Measurements from ENCODE around the gene GJA1. TPM values are rescaled to one million over a fixed set of nuclear protein-coding genes. Genes with fewer than 3 reads are reported as not detected.

GJA1 gene
- total RNA-seq, 2 experiments from 2014 or later = 0.09 TPM; not detected in 1

DNA sequence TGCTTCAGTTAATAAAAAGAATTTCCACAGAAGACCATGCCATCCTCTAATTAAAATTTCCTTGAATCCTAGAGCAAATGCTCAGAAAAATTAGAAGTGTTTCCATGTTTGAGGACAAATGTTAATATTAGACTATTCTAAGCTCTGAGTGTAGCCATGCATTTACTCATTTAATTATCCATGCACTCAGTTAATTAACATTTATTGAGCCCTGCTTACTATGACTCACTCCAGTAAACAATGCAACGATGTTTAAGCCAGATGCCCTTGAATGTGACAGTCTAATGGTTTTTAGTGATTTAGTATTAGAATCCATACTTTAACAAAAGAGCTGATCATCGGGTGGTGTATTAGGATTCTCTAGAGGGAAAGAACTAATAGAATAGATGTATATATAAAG is 37.3 kb upstream of the GJA1 start:
- POLR2A ChIA-PET = no interaction called here
- CTCF ChIA-PET = interaction anchor here (1.2 kb wide), 1 partner anchor 343 kb away, joined by 3 read pairs; no protein-coding TSS in a partner anchor

DNA sequence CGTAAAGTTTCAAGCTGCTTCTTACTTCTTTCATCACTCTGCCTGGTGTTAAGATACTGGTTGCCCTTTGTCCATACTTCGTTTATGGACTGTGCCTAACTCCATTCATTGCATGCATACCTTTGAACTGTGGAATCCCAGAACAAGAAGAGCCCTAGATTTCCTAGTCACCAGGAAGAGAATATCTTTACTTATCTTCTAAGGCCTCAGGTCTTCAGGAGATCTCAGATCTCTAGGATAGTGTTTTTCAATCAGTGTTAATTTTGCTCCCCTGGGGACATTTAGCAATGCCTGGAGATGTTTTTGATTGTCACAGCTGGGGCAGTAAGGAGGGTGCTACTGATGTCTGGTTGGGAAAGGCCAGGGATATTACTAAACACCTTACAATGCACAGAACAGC is 35.5 kb upstream of the GJA1 start:
- Mint-ChIP-seq H3K4me1 (ENCODE audit: low read depth) (no peaks in the 10 kb centered on the region), H3K36me3 (ENCODE audit: low read depth) (no peaks in the 10 kb centered on the region), H3K27ac (no peak overlapping the region), H3K4me3 (no peak overlapping the region), H3K27me3 (peaks cover 4% of the 10 kb centered on the region), H3K9me3 (no peaks in the 10 kb centered on the region)
- CTCF ChIA-PET = interaction anchor here (1.1 kb wide), 1 partner anchor 45 kb away, joined by 3 read pairs; no protein-coding TSS in a partner anchor
- no peak for DNase-seq
- intact Hi-C loops (cut with micrococcal nuclease) = no loop called here
- POLR2A ChIA-PET = no interaction called here
- ATAC-seq = no peak
- TF ChIP-seq, protein P1, sequence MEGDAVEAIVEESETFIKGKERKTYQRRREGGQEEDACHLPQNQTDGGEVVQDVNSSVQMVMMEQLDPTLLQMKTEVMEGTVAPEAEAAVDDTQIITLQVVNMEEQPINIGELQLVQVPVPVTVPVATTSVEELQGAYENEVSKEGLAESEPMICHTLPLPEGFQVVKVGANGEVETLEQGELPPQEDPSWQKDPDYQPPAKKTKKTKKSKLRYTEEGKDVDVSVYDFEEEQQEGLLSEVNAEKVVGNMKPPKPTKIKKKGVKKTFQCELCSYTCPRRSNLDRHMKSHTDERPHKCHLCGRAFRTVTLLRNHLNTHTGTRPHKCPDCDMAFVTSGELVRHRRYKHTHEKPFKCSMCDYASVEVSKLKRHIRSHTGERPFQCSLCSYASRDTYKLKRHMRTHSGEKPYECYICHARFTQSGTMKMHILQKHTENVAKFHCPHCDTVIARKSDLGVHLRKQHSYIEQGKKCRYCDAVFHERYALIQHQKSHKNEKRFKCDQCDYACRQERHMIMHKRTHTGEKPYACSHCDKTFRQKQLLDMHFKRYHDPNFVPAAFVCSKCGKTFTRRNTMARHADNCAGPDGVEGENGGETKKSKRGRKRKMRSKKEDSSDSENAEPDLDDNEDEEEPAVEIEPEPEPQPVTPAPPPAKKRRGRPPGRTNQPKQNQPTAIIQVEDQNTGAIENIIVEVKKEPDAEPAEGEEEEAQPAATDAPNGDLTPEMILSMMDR (IDR thresholded peaks at IDR 0.05) = no peak

More for the DNA sequence above, 37.3 kb upstream of the GJA1 start:
- ATAC-seq (no peak), DNase-seq (no peak)
- TF ChIP-seq, protein P1 (IDR thresholded peaks at IDR 0.05) = no peak
- intact Hi-C loops (cut with micrococcal nuclease) = no loop called here
- H3K9me3 Mint-ChIP-seq = no peaks in the 10 kb centered on the region
- no peak overlapping the region for H3K4me3 Mint-ChIP-seq
- no peaks in the 10 kb centered on the region for H3K36me3 Mint-ChIP-seq (ENCODE audit: low read depth)
- H3K27ac Mint-ChIP-seq = no peak overlapping the region
- no peaks in the 10 kb centered on the region for H3K4me1 Mint-ChIP-seq (ENCODE audit: low read depth)
- peaks cover 2% of the 10 kb centered on the region for H3K27me3 Mint-ChIP-seq

DNA sequence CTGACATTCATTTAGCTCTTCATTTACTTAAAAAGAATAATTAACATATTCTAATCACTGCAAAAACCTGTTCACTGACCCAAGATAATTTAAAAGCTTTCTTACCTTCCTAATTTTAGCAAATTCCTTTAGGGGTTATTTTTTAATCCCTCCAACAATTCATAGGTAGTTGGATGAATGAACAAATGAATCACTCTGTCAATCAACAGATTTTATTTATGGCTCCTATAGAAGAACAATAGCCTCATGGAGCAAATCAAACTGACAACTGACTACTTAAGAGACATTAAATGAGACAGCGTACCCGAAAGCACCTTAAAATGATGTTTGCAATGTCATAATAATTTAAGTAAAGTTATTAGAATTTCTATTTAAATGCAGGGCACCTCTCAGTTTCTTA is 31.5 kb upstream of the GJA1 start:
- H3K27me3 Mint-ChIP-seq = peaks cover 2% of the 10 kb centered on the region
- H3K4me3 Mint-ChIP-seq = no peak overlapping the region
- H3K27ac Mint-ChIP-seq = no peak overlapping the region
- no peaks in the 10 kb centered on the region for H3K36me3 Mint-ChIP-seq (ENCODE audit: low read depth)
- no peaks in the 10 kb centered on the region for H3K4me1 Mint-ChIP-seq (ENCODE audit: low read depth)
- ATAC-seq = no peak
- DNase-seq = no peak
- TF ChIP-seq, protein P1 (IDR thresholded peaks at IDR 0.05) = no peak
- CTCF ChIA-PET = no interaction called here
- intact Hi-C loops (cut with micrococcal nuclease) = no loop called here
- POLR2A ChIA-PET = no interaction called here
- no peaks in the 10 kb centered on the region for H3K9me3 Mint-ChIP-seq

DNA sequence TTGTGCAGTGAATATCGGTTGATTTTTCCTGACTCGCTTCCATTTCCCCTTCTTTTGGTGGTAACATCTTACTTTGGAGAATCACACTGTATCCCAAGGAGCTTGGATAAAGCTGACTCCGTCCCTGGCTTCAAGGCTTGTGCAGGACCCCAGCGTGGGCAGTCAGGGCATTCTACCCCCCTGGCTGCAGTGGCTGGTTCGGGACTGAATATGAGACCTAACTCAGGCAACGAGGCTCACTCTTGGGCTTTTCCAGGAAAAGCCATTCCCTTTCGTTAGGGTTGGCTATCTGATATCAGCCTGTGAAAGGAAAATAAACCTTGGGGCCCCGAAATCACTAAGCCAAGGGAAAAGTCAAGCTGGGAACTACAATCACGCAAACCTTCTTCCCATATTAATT is 30.1 kb upstream of the GJA1 start:
- no peak for ATAC-seq
- Mint-ChIP-seq H3K9me3 (no peaks in the 10 kb centered on the region), H3K27ac (no peak overlapping the region), H3K36me3 (ENCODE audit: low read depth) (no peaks in the 10 kb centered on the region), H3K4me1 (ENCODE audit: low read depth) (no peaks in the 10 kb centered on the region), H3K27me3 (peaks cover 2% of the 10 kb centered on the region), H3K4me3 (no peak overlapping the region)
- TF ChIP-seq, protein P1 (IDR thresholded peaks at IDR 0.05) = no peak
- CTCF ChIA-PET = no interaction called here
- intact Hi-C loops (cut with micrococcal nuclease) = no loop called here
- POLR2A ChIA-PET = interaction anchor here (0.9 kb wide), 1 partner anchor 40 kb away, joined by 3 read pairs; no protein-coding TSS in a partner anchor
- no peak for DNase-seq

DNA sequence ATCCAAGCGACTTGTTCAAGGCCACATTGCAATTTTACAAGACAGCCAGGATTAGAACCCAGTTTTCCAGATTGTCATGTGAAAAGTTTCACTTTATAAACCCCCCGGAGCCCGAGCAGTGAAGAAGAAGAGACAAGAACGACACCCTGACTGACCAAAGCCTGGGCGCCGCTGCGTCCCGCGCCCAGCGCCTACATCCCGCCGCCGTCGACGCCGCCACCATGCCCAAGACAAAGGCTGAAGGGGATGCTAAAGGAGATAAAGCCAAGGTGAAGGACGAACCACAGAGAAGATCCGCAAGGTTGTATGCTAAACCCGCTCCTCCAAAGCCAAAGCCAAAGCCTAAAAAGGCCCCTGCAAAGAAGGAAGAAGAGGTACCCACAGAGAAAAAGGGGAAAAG is 27.1 kb upstream of the GJA1 start:
- ChIA-PET POLR2A (no interaction called here), CTCF (no interaction called here)
- intact Hi-C loops (cut with micrococcal nuclease) = no loop called here
- Mint-ChIP-seq H3K9me3 (no peaks in the 10 kb centered on the region), H3K4me3 (no peak overlapping the region), H3K27me3 (peaks cover 2% of the 10 kb centered on the region), H3K36me3 (ENCODE audit: low read depth) (no peaks in the 10 kb centered on the region), H3K27ac (no peak overlapping the region), H3K4me1 (ENCODE audit: low read depth) (no peaks in the 10 kb centered on the region)
- ATAC-seq (no peak), DNase-seq (no peak)
- TF ChIP-seq, protein P1 (IDR thresholded peaks at IDR 0.05) = no peak
